Frontal cortex (tissue), 4 donors: ENCODE data around the gene MRPS31. TPM values are rescaled to one million over a fixed set of nuclear protein-coding genes. Genes with fewer than 3 reads are reported as not detected.
A peak's percentile ranks its signal among the peaks of the same experiment; 100 is the strongest.
"Not testable (repeated sequence)": the region's sequence is repeated elsewhere in the genome, so short reads cannot be mapped to it uniquely, and the experiment has no call there.

Source experiments
- DNase-seq, 2 donors: peaks; one replicate each; pipeline ENCODE4 v3.0.0; 2012; ENCODE audit warnings: low spot score in 2 of 2
- FAIRE-seq: peaks from 2 replicates; lab custom pipeline; 2012; peaks lifted over from hg19 to GRCh38; lab: Jason Lieb, UNC
- total RNA-seq: library from RNA; depleted of rRNA; stranded (reverse); fragments of >200 nt; gene quantifications from one replicate; pipeline ENCODE4 v1.2.3, GENCODE V29; 2014
- donor health status: control.
- donor health status: control.
- donor health status: control.

Gene MRPS31
- total RNA-seq, 1 donor from 2014 or later = 24.5 TPM

GRCh38 chr13:40770609-40770933, 419 bp downstream of the MRPS31 start:
- no peak for DNase-seq
- FAIRE-seq = no peak

- no peak for FAIRE-seq
These were observed 1.0 kb downstream of the MRPS31 start for GRCh38 chr13:40769970-40770369.

GRCh38 chr13:40765602-40766001, 5.4 kb downstream of the MRPS31 start:
- FAIRE-seq (no peak), DNase-seq (no peak)

More at GRCh38 chr13:40769970-40770369, 1.0 kb downstream of the MRPS31 start:
- no peak for DNase-seq

- no peak for FAIRE-seq
- no peak for DNase-seq
These were observed 6.2 kb downstream of the MRPS31 start for GRCh38 chr13:40764587-40765403.

GRCh38 chr13:40762849-40763248, 8.1 kb downstream of the MRPS31 start:
- DNase-seq = no peak
- FAIRE-seq = no peak

- no peak for DNase-seq
- FAIRE-seq = no peak
These were observed 12.2 kb downstream of the MRPS31 start for GRCh38 chr13:40758811-40759210.

GRCh38 chr13:40756042-40756441, 14.9 kb downstream of the MRPS31 start:
- DNase-seq (no peak), FAIRE-seq (no peak)

GRCh38 chr13:40755082-40755700, 15.8 kb downstream of the MRPS31 start:
- FAIRE-seq = peak; percentile 26

GRCh38 chr13:40749327-40749726, 21.7 kb downstream of the MRPS31 start:
- peak; percentile 51 for FAIRE-seq

More at GRCh38 chr13:40755082-40755700, 15.8 kb downstream of the MRPS31 start:
- DNase-seq = no peak

GRCh38 chr13:40735232-40735548, 35.8 kb downstream of the MRPS31 start:
- not testable (repeated sequence) for FAIRE-seq, DNase-seq

More at GRCh38 chr13:40749327-40749726, 21.7 kb downstream of the MRPS31 start:
- DNase-seq = no peak

- FAIRE-seq, DNase-seq: not testable (repeated sequence)
These were observed 36.3 kb downstream of the MRPS31 start for GRCh38 chr13:40734536-40735231.

- FAIRE-seq (no peak), DNase-seq (no peak)
These were observed 38.3 kb downstream of the MRPS31 start for GRCh38 chr13:40732658-40733057.

- no peak for FAIRE-seq
- no peak for DNase-seq
These were observed 42.4 kb downstream of the MRPS31 start for GRCh38 chr13:40728595-40728994.

GRCh38 chr13:40714433-40714832, 56.6 kb downstream of the MRPS31 start:
- DNase-seq, FAIRE-seq: not testable (repeated sequence)

GRCh38 chr13:40706439-40706838, 64.6 kb downstream of the MRPS31 start:
- no peak for FAIRE-seq
- no peak for DNase-seq

- DNase-seq (no peak), FAIRE-seq (no peak)
These were observed 73.3 kb downstream of the MRPS31 start for GRCh38 chr13:40697711-40698110.

GRCh38 chr13:40694426-40694825, 76.6 kb downstream of the MRPS31 start:
- DNase-seq = no peak
- FAIRE-seq = no peak

- FAIRE-seq (no peak), DNase-seq (no peak)
These were observed 78.0 kb downstream of the MRPS31 start for GRCh38 chr13:40692946-40693345.

- no peak for DNase-seq
- no peak for FAIRE-seq
These were observed 82.2 kb downstream of the MRPS31 start for GRCh38 chr13:40688781-40689180.

GRCh38 chr13:40682449-40683240, 88.3 kb downstream of the MRPS31 start:
- DNase-seq = no peak
- peak; percentile 96 for FAIRE-seq
